HG02943 (cell line): ENCODE data around the gene OR52K1.
"Not testable (repeated sequence)": the region's sequence is repeated elsewhere in the genome, so short reads cannot be mapped to it uniquely, and the experiment has no call there.

Experiments
- ATAC-seq: cut with Tn5 transposase; IDR thresholded peaks from one replicate; pipeline ENCODE4 v1.9.1; 2021; ENCODE audit warnings: mild to moderate bottlenecking, low read depth, moderate library complexity; ENCODE audit not compliant: unreplicated experiment

The OR52K1 gene

GRCh38 chr11:4484310-4484709 lies 1.9 kb downstream of the OR52K1 start:
- ATAC-seq: no peak

- ATAC-seq: not testable (repeated sequence)
These were observed 9.0 kb downstream of the OR52K1 start for GRCh38 chr11:4491405-4491804.

GRCh38 chr11:4491878-4492606 lies 9.6 kb downstream of the OR52K1 start:
- ATAC-seq: no peak

GRCh38 chr11:4493480-4493818 lies 11.0 kb downstream of the OR52K1 start:
- no peak for ATAC-seq

- no peak for ATAC-seq
These were observed 13.0 kb downstream of the OR52K1 start for GRCh38 chr11:4495487-4495886.

GRCh38 chr11:4495986-4496385 lies 13.5 kb downstream of the OR52K1 start:
- no peak for ATAC-seq

GRCh38 chr11:4496557-4497248 lies 14.3 kb downstream of the OR52K1 start:
- no peak for ATAC-seq

GRCh38 chr11:4508886-4509285 lies 26.4 kb downstream of the OR52K1 start:
- ATAC-seq: no peak

GRCh38 chr11:4511282-4512245 lies 29.1 kb downstream of the OR52K1 start:
- no peak for ATAC-seq

- no peak for ATAC-seq
These were observed 31.8 kb downstream of the OR52K1 start for GRCh38 chr11:4514196-4514595.

- ATAC-seq: no peak
These were observed 39.9 kb downstream of the OR52K1 start for GRCh38 chr11:4522339-4522738.

- ATAC-seq: no peak
These were observed 40.3 kb downstream of the OR52K1 start for GRCh38 chr11:4522752-4523151.

GRCh38 chr11:4523666-4524065 lies 41.2 kb downstream of the OR52K1 start:
- no peak for ATAC-seq

- ATAC-seq: no peak
These were observed 45.5 kb downstream of the OR52K1 start for GRCh38 chr11:4527926-4528325.

GRCh38 chr11:4531686-4532085 lies 49.2 kb downstream of the OR52K1 start:
- not testable (repeated sequence) for ATAC-seq

GRCh38 chr11:4539603-4540219 lies 57.3 kb downstream of the OR52K1 start:
- ATAC-seq: peak; percentile 55

- no peak for ATAC-seq
These were observed 58.6 kb downstream of the OR52K1 start for GRCh38 chr11:4541071-4541470.
